Effector memory CD8-positive, alpha-beta T cell (primary cell): Measurements from ENCODE around the gene GABRB3.

Source experiments
- ATAC-seq: fragments of 150-1000 bp; cut with Tn5 transposase; replicated peaks from 2 replicates; pipeline ENCODE4 v1.10.0; 2021; ENCODE audit warnings: mild to moderate bottlenecking, moderate library complexity
- DNase-seq, 3 experiments: peaks; one replicate each; pipeline ENCODE4 v3.0.0; 2021
- H3K27ac Mint-ChIP-seq, 2 donors: one replicate each; pipeline ENCODE4 v1.8.0; 2022; ENCODE audit warnings: mild to moderate bottlenecking in 2 of 2, mixed read lengths in 2 of 2, moderate library complexity in 2 of 2
- H3K27me3 Mint-ChIP-seq, 2 donors: one replicate each; pipeline ENCODE4 v1.8.0; 2022; ENCODE audit warnings: mixed read lengths in 2 of 2
- H3K36me3 Mint-ChIP-seq: one replicate; pipeline ENCODE4 v1.8.0; 2022; ENCODE audit warnings: mild to moderate bottlenecking, moderate library complexity, mixed read lengths; ENCODE audit not compliant: insufficient read depth
- H3K4me1 Mint-ChIP-seq, 2 donors: one replicate each; pipeline ENCODE4 v1.8.0; 2022; ENCODE audit warnings: low read depth in 2 of 2, mixed read lengths in 2 of 2
- H3K4me3 Mint-ChIP-seq, 2 donors: one replicate each; pipeline ENCODE4 v1.8.0; 2022; ENCODE audit warnings: mild to moderate bottlenecking in 2 of 2, mixed read lengths in 2 of 2, moderate library complexity in 2 of 2
- H3K9me3 Mint-ChIP-seq, 2 donors: one replicate each; pipeline ENCODE4 v1.8.0; 2022; ENCODE audit warnings: mixed read lengths in 2 of 2

Gene GABRB3

GRCh38 chr15:26656080-26656479 is 116.8 kb downstream of the GABRB3 start:
- H3K27ac Mint-ChIP-seq, result no peak overlapping the region
- DNase-seq, result no peak
- H3K4me3 Mint-ChIP-seq, result no peak overlapping the region
- H3K36me3 Mint-ChIP-seq, result no peaks in the 10 kb centered on the region
- H3K27me3 Mint-ChIP-seq, result no peaks in the 10 kb centered on the region
- H3K9me3 Mint-ChIP-seq, result peaks cover under 1 to 3% of the 10 kb centered on the region in 2 donors
- ATAC-seq, result no peak
- no peaks in the 10 kb centered on the region for H3K4me1 Mint-ChIP-seq

- no peaks in the 10 kb centered on the region for H3K36me3 Mint-ChIP-seq
These were observed 121.0 kb downstream of the GABRB3 start for GRCh38 chr15:26651909-26652308.

DNA sequence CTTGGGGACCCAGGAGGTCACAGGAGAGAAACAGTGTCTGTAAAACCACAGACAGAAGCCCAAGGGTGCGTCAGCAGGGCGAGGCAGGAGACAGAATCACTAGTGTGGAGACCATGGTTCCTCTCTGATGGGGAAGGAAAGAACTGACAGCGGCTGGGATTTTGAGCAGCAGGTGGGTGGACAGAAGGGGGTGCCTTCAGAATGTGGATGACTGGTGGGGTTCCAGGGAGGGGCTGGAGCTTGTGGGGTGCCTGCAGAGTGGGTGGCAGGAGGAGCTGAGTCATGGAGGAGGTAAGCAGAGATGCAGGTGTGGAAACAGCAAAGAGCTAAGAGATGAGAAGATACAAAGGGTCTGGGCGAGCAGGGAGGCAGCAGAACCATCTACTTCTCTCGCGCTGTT is 124.2 kb downstream of the GABRB3 start:
- no peaks in the 10 kb centered on the region for H3K36me3 Mint-ChIP-seq
- no peak overlapping the region for H3K4me3 Mint-ChIP-seq
- ATAC-seq (no peak), DNase-seq (no peak)
- no peaks in the 10 kb centered on the region for H3K27me3 Mint-ChIP-seq
- H3K4me1 Mint-ChIP-seq, result no peaks in the 10 kb centered on the region
- no peak overlapping the region for H3K27ac Mint-ChIP-seq
- H3K9me3 Mint-ChIP-seq, result peaks cover 10 to 21% of the 10 kb centered on the region in 2 donors

More at GRCh38 chr15:26651909-26652308, 121.0 kb downstream of the GABRB3 start:
- H3K9me3 Mint-ChIP-seq, result peaks cover 10 to 20% of the 10 kb centered on the region in 2 donors
- no peak overlapping the region for H3K4me3 Mint-ChIP-seq
- no peak overlapping the region for H3K27ac Mint-ChIP-seq
- no peaks in the 10 kb centered on the region for H3K27me3 Mint-ChIP-seq
- H3K4me1 Mint-ChIP-seq, result no peaks in the 10 kb centered on the region
- DNase-seq (no peak), ATAC-seq (no peak)

- no peak for ATAC-seq
- no peaks in the 10 kb centered on the region for H3K36me3 Mint-ChIP-seq
- H3K27ac Mint-ChIP-seq, result no peak overlapping the region
- peaks cover 15 to 32% of the 10 kb centered on the region in 2 donors for H3K9me3 Mint-ChIP-seq
- H3K27me3 Mint-ChIP-seq, result no peaks in the 10 kb centered on the region
- H3K4me1 Mint-ChIP-seq, result no peaks in the 10 kb centered on the region
- no peak for DNase-seq
- no peak overlapping the region for H3K4me3 Mint-ChIP-seq
These were observed 127.9 kb downstream of the GABRB3 start for GRCh38 chr15:26644948-26645347.

DNA sequence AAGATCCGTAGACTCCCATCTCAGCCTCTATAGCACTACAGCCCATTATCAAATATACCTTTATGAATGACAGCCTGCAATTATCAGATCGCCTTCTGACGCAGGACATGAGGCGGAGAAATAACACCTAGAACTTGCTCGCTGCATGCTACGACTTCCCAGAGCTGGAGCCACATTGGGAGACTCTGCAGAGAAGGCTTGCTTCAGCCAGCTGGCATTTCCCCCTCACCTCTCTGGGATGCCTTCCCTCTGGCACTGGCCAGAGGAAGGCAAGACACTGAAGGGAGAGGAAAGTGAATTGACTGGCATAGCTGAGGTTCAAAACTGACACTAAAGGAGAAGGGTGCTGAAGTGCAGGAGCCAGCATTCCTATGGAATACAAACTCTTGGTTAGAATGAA is 131.7 kb downstream of the GABRB3 start:
- no peak for ATAC-seq
- H3K9me3 Mint-ChIP-seq, result peaks cover 17 to 32% of the 10 kb centered on the region in 2 donors
- no peaks in the 10 kb centered on the region for H3K4me1 Mint-ChIP-seq

DNA sequence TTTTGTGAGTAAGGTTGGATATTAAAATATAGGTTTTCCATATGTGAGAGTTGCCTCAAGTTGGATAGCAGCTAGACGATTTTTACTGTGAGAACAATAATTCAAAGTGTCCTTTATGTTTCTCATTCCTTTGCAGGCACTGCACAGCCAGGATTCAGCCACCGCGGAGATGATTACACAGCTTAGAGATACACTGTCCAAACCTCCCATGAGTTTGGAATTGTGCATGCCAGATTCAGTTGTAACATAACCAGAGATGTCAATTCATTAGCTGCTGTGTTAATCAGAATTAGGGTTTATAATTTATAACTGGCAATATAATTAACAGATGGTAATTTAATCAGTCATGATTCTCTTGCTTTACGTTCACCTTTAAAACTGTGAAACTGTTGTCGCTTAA is 132.3 kb downstream of the GABRB3 start:
- Mint-ChIP-seq H3K4me1 (no peaks in the 10 kb centered on the region), H3K9me3 (peaks cover 17 to 33% of the 10 kb centered on the region in 2 donors)
- ATAC-seq, result no peak

More for the DNA sequence above, 131.7 kb downstream of the GABRB3 start:
- Mint-ChIP-seq H3K4me3 (no peak overlapping the region), H3K36me3 (no peaks in the 10 kb centered on the region), H3K27ac (no peak overlapping the region), H3K27me3 (no peaks in the 10 kb centered on the region)
- no peak for DNase-seq

GRCh38 chr15:26639966-26640365 is 132.9 kb downstream of the GABRB3 start:
- Mint-ChIP-seq H3K4me3 (no peak overlapping the region), H3K27ac (no peak overlapping the region), H3K4me1 (no peaks in the 10 kb centered on the region), H3K36me3 (no peaks in the 10 kb centered on the region), H3K9me3 (peaks cover 17 to 33% of the 10 kb centered on the region in 2 donors), H3K27me3 (no peaks in the 10 kb centered on the region)
- DNase-seq (no peak), ATAC-seq (no peak)

More for the DNA sequence above, 132.3 kb downstream of the GABRB3 start:
- no peak overlapping the region for H3K4me3 Mint-ChIP-seq
- DNase-seq, result no peak
- H3K27ac Mint-ChIP-seq, result no peak overlapping the region
- no peaks in the 10 kb centered on the region for H3K27me3 Mint-ChIP-seq
- H3K36me3 Mint-ChIP-seq, result no peaks in the 10 kb centered on the region

DNA sequence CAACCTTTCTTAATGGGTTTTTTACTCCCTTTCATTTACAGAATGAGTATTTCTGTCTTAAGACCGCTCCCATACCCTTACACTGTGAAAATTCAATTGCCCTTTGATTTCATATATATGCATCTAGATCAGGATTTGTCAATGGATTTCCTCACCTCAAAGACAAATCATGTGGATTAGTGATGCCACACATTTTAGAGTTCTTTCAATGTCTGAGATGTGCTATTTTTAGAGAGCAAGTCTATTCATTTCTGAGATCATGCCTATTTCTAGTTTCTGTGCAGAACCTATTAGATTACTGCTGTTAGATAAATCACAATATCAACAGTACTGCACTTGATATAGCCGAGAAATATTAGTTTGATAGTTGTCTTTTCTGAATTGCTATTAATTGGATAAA is 137.3 kb downstream of the GABRB3 start:
- peaks cover 17 to 23% of the 10 kb centered on the region in 2 donors for H3K9me3 Mint-ChIP-seq
- no peak overlapping the region for H3K27ac Mint-ChIP-seq
- ATAC-seq (no peak), DNase-seq (no peak)
- no peak overlapping the region for H3K4me3 Mint-ChIP-seq
- H3K27me3 Mint-ChIP-seq, result no peaks in the 10 kb centered on the region
- no peaks in the 10 kb centered on the region for H3K4me1 Mint-ChIP-seq
- H3K36me3 Mint-ChIP-seq, result no peaks in the 10 kb centered on the region

DNA sequence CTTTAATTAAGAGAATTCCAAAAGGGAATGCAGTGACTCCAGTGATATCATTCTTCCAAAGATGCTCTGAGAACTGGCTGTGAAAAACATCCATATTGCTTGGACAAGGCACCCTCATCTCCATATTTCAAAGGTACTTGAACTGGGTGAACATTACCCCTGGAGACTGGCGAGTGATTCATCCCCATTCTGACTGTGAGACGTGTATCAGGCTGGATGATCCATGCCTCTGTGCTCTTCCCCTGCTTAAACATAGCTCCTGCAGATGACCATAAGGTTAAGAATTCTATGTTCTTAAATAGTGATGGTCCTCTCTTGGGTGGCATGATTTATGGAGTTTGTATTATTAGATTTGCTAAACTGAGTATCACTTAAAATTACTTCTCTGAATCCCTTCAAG is 137.8 kb downstream of the GABRB3 start:
- Mint-ChIP-seq H3K9me3 (peaks cover 17 to 23% of the 10 kb centered on the region in 2 donors), H3K4me3 (no peak overlapping the region), H3K27ac (no peak overlapping the region), H3K27me3 (no peaks in the 10 kb centered on the region), H3K36me3 (no peaks in the 10 kb centered on the region), H3K4me1 (no peaks in the 10 kb centered on the region)
- ATAC-seq, result no peak
- DNase-seq, result no peak

- Mint-ChIP-seq H3K27me3 (no peaks in the 10 kb centered on the region), H3K4me1 (no peaks in the 10 kb centered on the region), H3K36me3 (no peaks in the 10 kb centered on the region), H3K9me3 (peaks cover 17 to 23% of the 10 kb centered on the region in 2 donors), H3K4me3 (no peak overlapping the region), H3K27ac (no peak overlapping the region)
- no peak for ATAC-seq
- no peak for DNase-seq
These were observed 138.5 kb downstream of the GABRB3 start for GRCh38 chr15:26634319-26634718.

- Mint-ChIP-seq H3K4me1 (no peaks in the 10 kb centered on the region), H3K27ac (no peak overlapping the region), H3K27me3 (no peaks in the 10 kb centered on the region), H3K9me3 (peaks cover 14 to 28% of the 10 kb centered on the region in 2 donors), H3K36me3 (peaks cover 4% of the 10 kb centered on the region), H3K4me3 (no peak overlapping the region)
- DNase-seq (no peak), ATAC-seq (no peak)
These were observed 140.4 kb downstream of the GABRB3 start for GRCh38 chr15:26632500-26632899.

GRCh38 chr15:26631894-26632293 is 141.0 kb downstream of the GABRB3 start:
- no peak overlapping the region for H3K4me3 Mint-ChIP-seq
- H3K36me3 Mint-ChIP-seq, result peaks cover 4% of the 10 kb centered on the region
- H3K4me1 Mint-ChIP-seq, result no peaks in the 10 kb centered on the region
- H3K27me3 Mint-ChIP-seq, result no peaks in the 10 kb centered on the region
- H3K9me3 Mint-ChIP-seq, result peaks cover 13 to 27% of the 10 kb centered on the region in 2 donors
- H3K27ac Mint-ChIP-seq, result no peak overlapping the region
- DNase-seq (no peak), ATAC-seq (no peak)

GRCh38 chr15:26630857-26631256 is 142.0 kb downstream of the GABRB3 start:
- DNase-seq (no peak), ATAC-seq (no peak)
- Mint-ChIP-seq H3K36me3 (peaks cover 4% of the 10 kb centered on the region), H3K4me3 (no peak overlapping the region), H3K9me3 (peaks cover 9 to 25% of the 10 kb centered on the region in 2 donors), H3K27ac (no peak overlapping the region), H3K4me1 (no peaks in the 10 kb centered on the region), H3K27me3 (no peaks in the 10 kb centered on the region)

- no peak for DNase-seq
- H3K27ac Mint-ChIP-seq, result no peak overlapping the region
- ATAC-seq, result no peak
- peaks cover 9 to 26% of the 10 kb centered on the region in 2 donors for H3K9me3 Mint-ChIP-seq
- no peak overlapping the region for H3K4me3 Mint-ChIP-seq
- no peaks in the 10 kb centered on the region for H3K4me1 Mint-ChIP-seq
- H3K36me3 Mint-ChIP-seq, result peaks cover 4% of the 10 kb centered on the region
- no peaks in the 10 kb centered on the region for H3K27me3 Mint-ChIP-seq
These were observed 143.9 kb downstream of the GABRB3 start for GRCh38 chr15:26628879-26629529.
